Measurements from ENCODE around the gene MKX. TPM values are rescaled to one million over a fixed set of nuclear protein-coding genes. Genes with fewer than 3 reads are reported as not detected.

The MKX gene
- total RNA-seq, 4 donors from 2014 or later: 0.63 to 1.2 (median 1.0) TPM

DNA sequence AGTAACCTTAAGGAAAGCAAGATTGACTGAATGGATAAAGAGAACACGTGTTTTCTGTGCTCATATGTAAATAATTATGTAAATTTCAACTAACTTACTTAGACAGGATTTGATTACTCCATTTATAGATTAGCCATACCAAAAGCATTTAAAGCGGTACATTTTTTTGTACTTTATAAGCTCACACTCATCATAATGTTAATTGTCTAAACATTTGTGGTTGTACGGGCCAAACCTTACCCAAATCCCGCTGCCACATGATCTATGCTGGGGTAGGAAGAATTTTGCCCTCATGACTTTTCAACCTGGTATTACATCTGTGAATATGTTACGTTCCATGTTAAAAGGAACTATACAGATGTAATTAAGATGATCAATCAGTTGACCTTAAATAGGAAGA lies 29.1 kb downstream of the MKX start:
- TF ChIP-seq POLR2A (IDR thresholded peaks at IDR 0.05) (no peak), EP300 (IDR thresholded peaks at IDR 0.05) (no peak)
- TF ChIP-seq, protein P1, sequence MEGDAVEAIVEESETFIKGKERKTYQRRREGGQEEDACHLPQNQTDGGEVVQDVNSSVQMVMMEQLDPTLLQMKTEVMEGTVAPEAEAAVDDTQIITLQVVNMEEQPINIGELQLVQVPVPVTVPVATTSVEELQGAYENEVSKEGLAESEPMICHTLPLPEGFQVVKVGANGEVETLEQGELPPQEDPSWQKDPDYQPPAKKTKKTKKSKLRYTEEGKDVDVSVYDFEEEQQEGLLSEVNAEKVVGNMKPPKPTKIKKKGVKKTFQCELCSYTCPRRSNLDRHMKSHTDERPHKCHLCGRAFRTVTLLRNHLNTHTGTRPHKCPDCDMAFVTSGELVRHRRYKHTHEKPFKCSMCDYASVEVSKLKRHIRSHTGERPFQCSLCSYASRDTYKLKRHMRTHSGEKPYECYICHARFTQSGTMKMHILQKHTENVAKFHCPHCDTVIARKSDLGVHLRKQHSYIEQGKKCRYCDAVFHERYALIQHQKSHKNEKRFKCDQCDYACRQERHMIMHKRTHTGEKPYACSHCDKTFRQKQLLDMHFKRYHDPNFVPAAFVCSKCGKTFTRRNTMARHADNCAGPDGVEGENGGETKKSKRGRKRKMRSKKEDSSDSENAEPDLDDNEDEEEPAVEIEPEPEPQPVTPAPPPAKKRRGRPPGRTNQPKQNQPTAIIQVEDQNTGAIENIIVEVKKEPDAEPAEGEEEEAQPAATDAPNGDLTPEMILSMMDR (IDR thresholded peaks at IDR 0.05): no peak
- WGBS, 2 donors: 73 to 84% methylated on average over 5 of the region's 5 CpGs
- Histone ChIP-seq H3K36me3 (no peaks in the 10 kb centered on the region), H3K9me3 (no peaks in the 10 kb centered on the region), H3K27me3 (peaks cover 0 to 3% of the 10 kb centered on the region in 2 donors), H3K4me3 (no peak overlapping the region), H3K27ac (no peak overlapping the region), H3K4me1 (no peaks in the 10 kb centered on the region)
- DNase-seq (ENCODE audit: low spot score in 2 of 2): no peak

DNA sequence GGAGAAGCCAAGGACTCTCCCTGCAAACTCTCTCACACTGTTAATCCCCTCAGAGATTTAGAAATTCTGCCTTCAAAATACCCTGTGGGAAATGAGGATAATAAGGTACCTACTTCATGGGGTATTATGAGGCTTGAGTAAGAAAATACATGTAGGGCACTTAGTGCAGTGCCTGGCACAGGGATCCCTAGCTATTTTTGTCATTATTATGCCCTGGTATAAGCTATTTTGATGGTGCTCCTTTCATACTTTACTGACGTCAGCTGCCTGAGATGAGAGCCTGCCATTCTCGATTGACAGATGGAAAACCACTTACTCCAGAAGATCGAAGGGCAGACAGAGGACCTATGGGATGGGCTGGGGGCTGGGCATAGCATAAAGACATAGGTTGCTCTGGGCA lies 30.1 kb downstream of the MKX start:
- H3K27ac ChIP-seq: no peak overlapping the region
- H3K9me3 ChIP-seq: no peaks in the 10 kb centered on the region
- DNase-seq (ENCODE audit: low spot score in 2 of 2): no peak
- no peaks in the 10 kb centered on the region for H3K4me1 ChIP-seq
- peaks cover 0 to 3% of the 10 kb centered on the region in 2 donors for H3K27me3 ChIP-seq
- H3K4me3 ChIP-seq: no peak overlapping the region
- TF ChIP-seq POLR2A (IDR thresholded peaks at IDR 0.05): no peak
- TF ChIP-seq, protein P1 (IDR thresholded peaks at IDR 0.05): no peak
- no peak for TF ChIP-seq EP300 (IDR thresholded peaks at IDR 0.05)
- WGBS, 2 donors: 77 to 86% methylated on average over 3 of the region's 3 CpGs
- H3K36me3 ChIP-seq: no peaks in the 10 kb centered on the region

DNA sequence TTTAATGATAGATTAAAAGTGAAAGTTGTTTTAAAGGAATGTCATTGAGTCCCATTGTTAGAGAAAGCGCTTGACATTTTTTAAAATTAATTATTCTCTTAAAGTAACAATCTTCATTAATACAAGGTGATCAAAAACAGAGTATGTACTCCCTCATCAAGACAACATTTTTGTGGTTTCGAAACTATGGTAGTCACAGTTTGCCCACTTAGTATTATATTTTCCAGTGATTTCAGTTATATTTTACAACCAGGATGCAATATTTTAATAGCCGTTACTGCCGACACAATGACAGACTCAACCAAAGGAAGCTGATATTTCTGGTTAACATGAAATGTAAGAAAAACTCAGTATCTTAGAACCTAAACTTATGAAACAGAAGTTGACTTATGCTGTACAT lies 31.3 kb downstream of the MKX start:
- WGBS, 2 donors: 60 to 66% methylated on average over 4 of the region's 4 CpGs
- Histone ChIP-seq H3K27ac (no peak overlapping the region), H3K4me1 (no peaks in the 10 kb centered on the region), H3K9me3 (no peaks in the 10 kb centered on the region), H3K27me3 (peaks cover 0 to 3% of the 10 kb centered on the region in 2 donors), H3K4me3 (no peak overlapping the region), H3K36me3 (no peaks in the 10 kb centered on the region)
- TF ChIP-seq POLR2A (IDR thresholded peaks at IDR 0.05) (no peak), EP300 (IDR thresholded peaks at IDR 0.05) (no peak)
- no peak for DNase-seq (ENCODE audit: low spot score in 2 of 2)

DNA sequence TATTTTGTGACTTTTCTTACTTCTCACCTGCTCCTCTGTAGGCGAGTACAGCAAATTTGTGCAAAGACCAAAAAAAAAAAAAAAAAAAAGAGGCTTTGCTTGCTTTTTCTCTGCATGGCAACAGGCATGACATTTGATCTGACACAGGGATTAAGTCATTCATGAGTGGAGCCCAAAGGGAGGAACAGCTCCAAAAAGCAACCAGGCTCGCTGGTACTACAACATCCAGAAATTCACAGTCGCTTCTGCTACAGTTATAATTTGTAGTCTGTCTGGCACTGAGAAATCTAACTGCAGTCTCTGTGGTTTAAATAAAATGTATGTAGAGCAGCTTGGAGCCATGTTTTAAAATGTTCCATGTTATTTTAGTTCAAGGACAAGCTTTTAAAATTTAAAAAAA lies 31.7 kb downstream of the MKX start:
- Histone ChIP-seq H3K27ac (no peak overlapping the region), H3K4me1 (no peaks in the 10 kb centered on the region), H3K36me3 (no peaks in the 10 kb centered on the region), H3K27me3 (peaks cover 0 to 3% of the 10 kb centered on the region in 2 donors), H3K9me3 (no peaks in the 10 kb centered on the region), H3K4me3 (no peak overlapping the region)
- DNase-seq (ENCODE audit: low spot score in 2 of 2): no peak
- WGBS, 2 donors: 43 to 57% methylated on average over 3 of the region's 3 CpGs
- TF ChIP-seq EP300 (IDR thresholded peaks at IDR 0.05) (no peak), POLR2A (IDR thresholded peaks at IDR 0.05) (no peak)
- TF ChIP-seq, protein P1 (IDR thresholded peaks at IDR 0.05): no peak

DNA sequence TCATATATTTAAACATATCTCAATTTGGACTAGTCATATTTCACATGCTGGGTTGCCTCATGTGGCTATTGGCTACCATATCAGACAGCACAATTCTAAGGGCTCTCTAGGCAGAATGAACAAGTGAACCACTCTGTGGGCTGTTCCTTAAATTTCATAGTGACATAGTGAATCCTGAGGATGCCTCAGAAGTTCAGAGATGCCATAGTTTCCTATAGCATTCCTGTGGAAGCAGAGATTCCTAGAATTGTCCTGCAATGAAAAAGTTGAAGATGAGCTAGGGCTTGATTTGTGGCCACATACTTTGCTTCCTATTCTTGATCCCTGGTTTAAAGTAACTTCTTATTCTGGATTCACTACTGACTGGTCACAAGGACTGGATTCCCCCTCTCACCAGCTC lies 35.6 kb downstream of the MKX start:
- Histone ChIP-seq H3K9me3 (no peaks in the 10 kb centered on the region), H3K4me1 (no peaks in the 10 kb centered on the region), H3K27ac (no peak overlapping the region), H3K4me3 (no peak overlapping the region), H3K36me3 (no peaks in the 10 kb centered on the region), H3K27me3 (no peaks in the 10 kb centered on the region)
- no peak for DNase-seq (ENCODE audit: low spot score in 2 of 2)
- TF ChIP-seq EP300 (IDR thresholded peaks at IDR 0.05) (no peak), POLR2A (IDR thresholded peaks at IDR 0.05) (no peak)
- TF ChIP-seq, protein P1 (IDR thresholded peaks at IDR 0.05): no peak

DNA sequence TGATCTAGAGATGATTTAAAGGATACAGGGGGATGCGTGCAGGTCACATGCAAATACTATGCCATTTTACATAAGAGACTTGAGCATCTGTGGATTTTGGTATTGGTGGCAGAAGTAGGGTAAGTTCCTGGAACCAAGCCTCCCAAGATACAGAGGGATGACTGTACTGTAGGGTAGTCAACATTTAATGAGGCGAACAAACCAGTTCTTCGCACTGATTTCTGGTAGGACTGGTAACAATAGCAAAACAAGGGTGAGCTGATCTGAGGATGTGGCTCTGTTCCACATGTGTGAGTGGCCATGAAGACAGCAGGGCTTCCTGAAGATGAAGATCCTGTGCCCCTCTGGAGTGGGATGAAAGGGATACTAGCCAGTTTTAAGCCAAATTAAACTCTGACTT lies 36.3 kb downstream of the MKX start:
- Histone ChIP-seq H3K4me3 (no peak overlapping the region), H3K36me3 (no peaks in the 10 kb centered on the region), H3K9me3 (no peaks in the 10 kb centered on the region), H3K27ac (no peak overlapping the region), H3K27me3 (no peaks in the 10 kb centered on the region), H3K4me1 (no peaks in the 10 kb centered on the region)
- WGBS, 2 donors: 89 to 98% methylated on average over 3 of the region's 3 CpGs
- TF ChIP-seq, protein P1 (IDR thresholded peaks at IDR 0.05): no peak
- TF ChIP-seq POLR2A (IDR thresholded peaks at IDR 0.05) (no peak), EP300 (IDR thresholded peaks at IDR 0.05) (no peak)
- no peak for DNase-seq (ENCODE audit: low spot score in 2 of 2)

Data from tibial nerve (tissue), 4 donors.